ENCODE results near the gene CTRB1.
"Not testable (repeated sequence)": the region's sequence is repeated elsewhere in the genome, so short reads cannot be mapped to it uniquely, and the experiment has no call there.

CTRB1 gene

GRCh38 chr16:75271441-75272096, 52.8 kb downstream of the CTRB1 start:
- no peak for DNase-seq (ENCODE audit: low spot score)

- no peak for DNase-seq (ENCODE audit: low spot score)
These were observed 53.3 kb downstream of the CTRB1 start for GRCh38 chr16:75272097-75272551.

GRCh38 chr16:75272629-75273028, 53.8 kb downstream of the CTRB1 start:
- not testable (repeated sequence) for DNase-seq (ENCODE audit: low spot score)

DNA sequence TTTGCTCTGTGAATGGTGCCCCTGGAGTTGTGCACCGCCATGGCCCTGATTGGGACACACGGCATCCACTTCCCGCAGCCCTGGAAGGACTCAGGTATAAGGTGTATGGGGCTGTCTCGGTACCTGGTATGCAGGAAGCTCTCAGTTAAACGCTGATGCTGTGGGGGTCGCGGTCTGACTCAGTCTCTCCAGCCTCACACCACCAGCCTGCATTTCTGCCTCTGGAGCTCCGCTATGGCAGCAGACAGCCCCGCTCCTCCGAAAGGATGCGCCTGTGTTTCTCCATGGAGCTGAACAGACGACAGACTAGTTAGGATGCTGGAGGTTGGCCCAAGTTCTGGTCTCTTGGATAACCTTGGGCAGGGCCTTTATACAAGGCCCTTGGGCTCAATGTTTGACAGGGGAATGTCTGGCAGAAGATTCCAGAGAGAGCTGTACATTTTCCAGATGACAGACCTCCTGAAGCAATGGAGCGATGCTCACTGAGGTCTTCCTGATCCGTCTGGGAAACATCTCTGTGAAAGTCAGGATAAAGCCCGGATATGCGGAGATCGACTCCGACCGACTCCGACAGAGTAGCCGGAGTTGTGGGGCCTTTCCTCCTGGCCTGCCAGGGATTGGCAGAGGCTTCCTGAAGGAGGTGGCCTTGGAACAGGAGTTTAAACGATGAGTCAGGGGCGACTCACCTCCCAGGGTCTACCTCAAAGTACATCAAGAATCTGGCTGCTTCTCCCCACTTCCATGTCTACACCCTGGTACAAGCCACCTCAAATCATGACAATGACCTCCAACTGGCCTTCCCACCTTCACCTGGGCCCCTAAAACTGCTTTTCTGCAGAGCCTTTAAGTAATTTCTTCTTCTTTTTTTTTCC, 54.5 kb downstream of the CTRB1 start:
- DNase-seq (ENCODE audit: low spot score) = no peak

All from HuH-7 (cell line).